HG02798 (cell line): ENCODE data around the gene FSD1.
"Not testable (repeated sequence)": the region's sequence is repeated elsewhere in the genome, so short reads cannot be mapped to it uniquely, and the experiment has no call there.

Source experiments
- ATAC-seq: cut with Tn5 transposase; IDR thresholded peaks from one replicate; pipeline ENCODE4 v1.9.1; 2021; ENCODE audit warnings: mild to moderate bottlenecking; ENCODE audit not compliant: unreplicated experiment, poor library complexity

The FSD1 gene

GRCh38 chr19:4304538-4305256 is at the start of gene FSD1:
FSD1 (plus strand) TSS chr19:4304598; CDS start chr19:4304747, 149 bp downstream.
- no peak for ATAC-seq

GRCh38 chr19:4256563-4256962 is 47.8 kb upstream of the FSD1 start:
- no peak for ATAC-seq

- no peak for ATAC-seq
These were observed 47.4 kb upstream of the FSD1 start for GRCh38 chr19:4257025-4257424.

GRCh38 chr19:4258181-4258580 is 46.2 kb upstream of the FSD1 start:
- ATAC-seq = no peak

- ATAC-seq = no peak
These were observed 43.7 kb upstream of the FSD1 start for GRCh38 chr19:4260613-4261191.

- ATAC-seq = no peak
These were observed 39.6 kb upstream of the FSD1 start for GRCh38 chr19:4264812-4265211.

GRCh38 chr19:4266253-4267000 is 38.0 kb upstream of the FSD1 start:
- no peak for ATAC-seq

GRCh38 chr19:4267101-4267900 is 37.1 kb upstream of the FSD1 start:
- no peak for ATAC-seq

GRCh38 chr19:4267901-4268815 is 36.2 kb upstream of the FSD1 start:
- ATAC-seq = no peak

GRCh38 chr19:4268816-4269430 is 35.5 kb upstream of the FSD1 start:
- no peak for ATAC-seq

GRCh38 chr19:4272894-4273293 is 31.5 kb upstream of the FSD1 start:
- no peak for ATAC-seq

GRCh38 chr19:4274321-4274686 is 30.1 kb upstream of the FSD1 start:
- ATAC-seq = not testable (repeated sequence)

GRCh38 chr19:4277191-4277696 is 27.2 kb upstream of the FSD1 start:
- ATAC-seq = no peak

- ATAC-seq = no peak
These were observed 26.4 kb upstream of the FSD1 start for GRCh38 chr19:4278010-4278409.

GRCh38 chr19:4278419-4279266 is 25.8 kb upstream of the FSD1 start, which contains the start of gene SHD:
SHD (plus strand) TSS chr19:4279266; CDS start chr19:4280064, 798 bp downstream.
- no peak for ATAC-seq

GRCh38 chr19:4279267-4279529 is 25.2 kb upstream of the FSD1 start:
- no peak for ATAC-seq

- no peak for ATAC-seq
These were observed 24.6 kb upstream of the FSD1 start for GRCh38 chr19:4279530-4280422.
